Activated T-helper 2 cell treated with anti-CD3 and anti-CD28 coated beads, Interferon-gamma antibody, Interleukin-2, Interleukin-4, amounts not matched to agents 10 μg/mL and 5 μg/mL and 100 μg/mL, durations not matched to agents 14 hours and 24 hours and 36 hours (primary cell): Measurements from ENCODE around the gene PLP2. TPM values are rescaled to one million over a fixed set of nuclear protein-coding genes. Genes with fewer than 3 reads are reported as not detected.
"Not testable (repeated sequence)": the region's sequence is repeated elsewhere in the genome, so short reads cannot be mapped to it uniquely, and the experiment has no call there.

Experiments used
- DNase-seq: peaks from one replicate; pipeline ENCODE4 v3.0.0; 2021; ENCODE audit warnings: low spot score
- H3K27ac Mint-ChIP-seq: one replicate; pipeline ENCODE4 v1.8.0; 2021; ENCODE audit warnings: mixed read lengths
- H3K27me3 Mint-ChIP-seq: one replicate; pipeline ENCODE4 v1.8.0; 2021; ENCODE audit warnings: low read depth, mixed read lengths
- H3K36me3 Mint-ChIP-seq: one replicate; pipeline ENCODE4 v1.8.0; 2021; ENCODE audit warnings: low read depth, mixed read lengths
- H3K4me1 Mint-ChIP-seq: one replicate; pipeline ENCODE4 v1.8.0; 2021; ENCODE audit warnings: low read depth, mixed read lengths
- H3K4me3 Mint-ChIP-seq: one replicate; pipeline ENCODE4 v1.8.0; 2021; ENCODE audit warnings: low read depth, mild to moderate bottlenecking, moderate library complexity, mixed read lengths
- H3K9me3 Mint-ChIP-seq: one replicate; pipeline ENCODE4 v1.8.0; 2021; ENCODE audit warnings: mixed read lengths
- intact Hi-C: fragments of 100-400 bp; cut with micrococcal nuclease; formaldehyde crosslinking; loops from one replicate; pipeline ENCODE4 v1.15.1; 2023
- total RNA-seq: library from RNA; stranded (reverse); gene quantifications from 2 replicates; pipeline ENCODE4 v1.2.3, GENCODE V29; 2022

PLP2 gene
- total RNA-seq, 1 donor from 2014 or later, result 116 TPM

- H3K36me3 Mint-ChIP-seq, H3K4me1 Mint-ChIP-seq, H3K9me3 Mint-ChIP-seq, intact Hi-C loops, H3K27me3 Mint-ChIP-seq, DNase-seq, H3K27ac Mint-ChIP-seq, H3K4me3 Mint-ChIP-seq: not testable (repeated sequence)
Observed at GRCh38 chrX:49149291-49149690, 22.4 kb upstream of the PLP2 start.

- Mint-ChIP-seq H3K36me3 (no peaks in the 10 kb centered on the region), H3K27ac (no peak overlapping the region)
Observed at GRCh38 chrX:49153467-49153866, 18.2 kb upstream of the PLP2 start.

GRCh38 chrX:49155243-49155899, 16.3 kb upstream of the PLP2 start:
- Mint-ChIP-seq H3K27ac (peak overlapping the region; percentile 92), H3K4me3 (peak overlapping the region; percentile 83), H3K27me3 (no peaks in the 10 kb centered on the region), H3K36me3 (no peaks in the 10 kb centered on the region), H3K9me3 (no peaks in the 10 kb centered on the region), H3K4me1 (peaks cover 11% of the 10 kb centered on the region)
- intact Hi-C loops, result loop anchor here (1.0 to 5.0 kb wide), 2 partner anchors 37 to 112 kb away; partner anchors contain the start of gene TFE3
- peak; percentile 34 for DNase-seq

More at GRCh38 chrX:49153467-49153866, 18.2 kb upstream of the PLP2 start:
- intact Hi-C loops, result no loop called here
- peaks cover 11% of the 10 kb centered on the region for H3K4me1 Mint-ChIP-seq
- no peaks in the 10 kb centered on the region for H3K27me3 Mint-ChIP-seq
- H3K9me3 Mint-ChIP-seq, result no peaks in the 10 kb centered on the region
- no peak overlapping the region for H3K4me3 Mint-ChIP-seq
- no peak for DNase-seq

- Mint-ChIP-seq H3K9me3 (no peaks in the 10 kb centered on the region), H3K27me3 (no peaks in the 10 kb centered on the region), H3K36me3 (no peaks in the 10 kb centered on the region), H3K27ac (peak overlapping the region; percentile 92), H3K4me1 (peaks cover 11% of the 10 kb centered on the region), H3K4me3 (peak overlapping the region; percentile 83)
- peak; percentile 82 for DNase-seq
- intact Hi-C loops, result loop anchor here (1.0 to 5.0 kb wide), 3 partner anchors 33 to 113 kb away; partner anchors contain the start of genes GPKOW and TFE3
Observed at GRCh38 chrX:49155900-49156837, 15.5 kb upstream of the PLP2 start.

GRCh38 chrX:49157194-49157593, 14.5 kb upstream of the PLP2 start:
- no peak overlapping the region for H3K27ac Mint-ChIP-seq
- no peaks in the 10 kb centered on the region for H3K36me3 Mint-ChIP-seq
- intact Hi-C loops, result loop anchor here (5.0 kb wide), 1 partner anchor 35 kb away; no protein-coding TSS in a partner anchor
- H3K4me3 Mint-ChIP-seq, result peak overlapping the region; percentile 17
- no peak for DNase-seq
- peaks cover 11% of the 10 kb centered on the region for H3K4me1 Mint-ChIP-seq
- H3K27me3 Mint-ChIP-seq, result no peaks in the 10 kb centered on the region
- no peaks in the 10 kb centered on the region for H3K9me3 Mint-ChIP-seq

- intact Hi-C loops, result loop anchor here (10.0 kb wide), 2 partner anchors 56 to 356 kb away; partner anchors contain the start of gene HDAC6
- H3K36me3 Mint-ChIP-seq, result no peaks in the 10 kb centered on the region
- H3K4me3 Mint-ChIP-seq, result no peak overlapping the region
- H3K9me3 Mint-ChIP-seq, result no peaks in the 10 kb centered on the region
- DNase-seq, result no peak
- no peak overlapping the region for H3K27ac Mint-ChIP-seq
- H3K4me1 Mint-ChIP-seq, result peaks cover 10% of the 10 kb centered on the region
- H3K27me3 Mint-ChIP-seq, result no peaks in the 10 kb centered on the region
Observed at GRCh38 chrX:49160908-49161307, 10.8 kb upstream of the PLP2 start.

GRCh38 chrX:49161632-49162031, 10.1 kb upstream of the PLP2 start:
- no peaks in the 10 kb centered on the region for H3K9me3 Mint-ChIP-seq
- no peak overlapping the region for H3K27ac Mint-ChIP-seq
- intact Hi-C loops, result loop anchor here (10.0 kb wide), 2 partner anchors 57 to 357 kb away; partner anchors contain the start of gene HDAC6
- H3K36me3 Mint-ChIP-seq, result no peaks in the 10 kb centered on the region
- no peak overlapping the region for H3K4me3 Mint-ChIP-seq
- DNase-seq, result no peak
- H3K27me3 Mint-ChIP-seq, result no peaks in the 10 kb centered on the region
- peaks cover 13% of the 10 kb centered on the region for H3K4me1 Mint-ChIP-seq

GRCh38 chrX:49162620-49163019, 9.1 kb upstream of the PLP2 start, which contains the start of gene MAGIX:
Gene MAGIX (plus strand): TSS chrX:49162758. CDS start chrX:49162890, 132 bp downstream.
- Mint-ChIP-seq H3K27ac (peak within 1 kb of the TSS; percentile 33), H3K27me3 (no peaks in the 10 kb centered on the region), H3K4me1 (peaks cover 20% of the 10 kb centered on the region), H3K9me3 (no peaks in the 10 kb centered on the region), H3K36me3 (no peaks in the 10 kb centered on the region), H3K4me3 (peak within 1 kb of the TSS; percentile 61)
- no peak for DNase-seq
- intact Hi-C loops, result loop anchor here (10.0 kb wide), 2 partner anchors 58 to 358 kb away; partner anchors contain the start of gene HDAC6

GRCh38 chrX:49163555-49164419, 7.9 kb upstream of the PLP2 start:
- intact Hi-C loops, result loop anchor here (10.0 kb wide), 2 partner anchors 59 to 359 kb away; partner anchors contain the start of gene HDAC6
- H3K4me1 Mint-ChIP-seq, result peaks cover 24% of the 10 kb centered on the region
- no peaks in the 10 kb centered on the region for H3K9me3 Mint-ChIP-seq

GRCh38 chrX:49164589-49165360, 6.9 kb upstream of the PLP2 start:
- H3K4me3 Mint-ChIP-seq, result peak overlapping the region; percentile 76

More at GRCh38 chrX:49163555-49164419, 7.9 kb upstream of the PLP2 start:
- no peaks in the 10 kb centered on the region for H3K36me3 Mint-ChIP-seq
- H3K27ac Mint-ChIP-seq, result peak overlapping the region; percentile 91
- DNase-seq, result peak; percentile 80
- H3K4me3 Mint-ChIP-seq, result peak overlapping the region; percentile 76
- H3K27me3 Mint-ChIP-seq, result no peaks in the 10 kb centered on the region

More at GRCh38 chrX:49164589-49165360, 6.9 kb upstream of the PLP2 start:
- Mint-ChIP-seq H3K4me1 (peaks cover 24% of the 10 kb centered on the region), H3K9me3 (no peaks in the 10 kb centered on the region), H3K27me3 (no peaks in the 10 kb centered on the region), H3K27ac (no peak overlapping the region), H3K36me3 (no peaks in the 10 kb centered on the region)
- no peak for DNase-seq
- intact Hi-C loops, result loop anchor here (10.0 kb wide), 2 partner anchors 60 to 360 kb away; partner anchors contain the start of gene HDAC6
